Natural killer cell (primary cell): Measurements from ENCODE around the gene PHOX2B. TPM values are rescaled to one million over a fixed set of nuclear protein-coding genes. Genes with fewer than 3 reads are reported as not detected.

Experiments used
- ATAC-seq, 3 donors: fragments of 150-1000 bp in 2 of 3; fragments of 200-7000 bp in 1 of 3; cut with Tn5 transposase; 1 replicate in 1 of 3; 2 replicates in 2 of 3; pipeline ENCODE4 v1.10.0; 2021; ENCODE audit warnings: mild to moderate bottlenecking in 2 of 3, moderate library complexity in 2 of 3
- DNase-seq, 2 donors: peaks; one replicate each; pipeline versions ENCODE4 v3.0.0 to v3.0.0-alpha.2; 2013 to 2021; ENCODE audit warnings: mixed read lengths in 1 of 2
- H3K27ac ChIP-seq: one replicate; pipeline ENCODE4 v1.5.1; 2013; ENCODE audit warnings: mild to moderate bottlenecking, low read length
- H3K27me3 ChIP-seq: one replicate; pipeline ENCODE4 v1.6.1; 2013; ENCODE audit warnings: low read length; ENCODE audit not compliant: control insufficient read depth, insufficient read depth
- H3K36me3 ChIP-seq: one replicate; pipeline ENCODE4 v1.6.1; 2013; ENCODE audit warnings: low read length; ENCODE audit not compliant: control insufficient read depth, insufficient read depth
- H3K4me1 ChIP-seq: one replicate; pipeline ENCODE4 v1.6.1; 2013; ENCODE audit warnings: low read length; ENCODE audit not compliant: control insufficient read depth, insufficient read depth
- H3K4me3 ChIP-seq: one replicate; pipeline ENCODE4 v1.5.1; 2013; ENCODE audit warnings: low read length
- H3K9me3 ChIP-seq: one replicate; pipeline ENCODE4 v1.6.1; 2013; ENCODE audit warnings: low read length; ENCODE audit not compliant: control insufficient read depth, insufficient read depth
- H3K27ac Mint-ChIP-seq, 2 donors: one replicate each; pipeline ENCODE4 v1.8.0; 2022; ENCODE audit warnings: mild to moderate bottlenecking in 2 of 2, mixed read lengths in 2 of 2, moderate library complexity in 1 of 2
- H3K27me3 Mint-ChIP-seq, 2 donors: one replicate each; pipeline ENCODE4 v1.8.0; 2022; ENCODE audit warnings: low read depth in 2 of 2, mixed read lengths in 2 of 2
- H3K36me3 Mint-ChIP-seq: one replicate; pipeline ENCODE4 v1.8.0; 2022; ENCODE audit warnings: mixed read lengths
- H3K4me1 Mint-ChIP-seq, 2 donors: one replicate each; pipeline ENCODE4 v1.8.0; 2022; ENCODE audit warnings: mixed read lengths in 2 of 2
- H3K4me3 Mint-ChIP-seq: one replicate; pipeline ENCODE4 v1.8.0; 2022; ENCODE audit warnings: mild to moderate bottlenecking, moderate library complexity, mixed read lengths
- H3K9me3 Mint-ChIP-seq, 2 donors: one replicate each; pipeline ENCODE4 v1.8.0; 2022; ENCODE audit warnings: mixed read lengths in 2 of 2
- WGBS: methylation state at CpG from one replicate; pipeline ENCODE4 v1.1.7; 2013; ENCODE audit warnings: missing lambda C conversion rate; ENCODE audit not compliant: insufficient coverage; 5-methylcytosine and 5-hydroxymethylcytosine counted together
- intact Hi-C: fragments of 100-400 bp; cut with micrococcal nuclease; formaldehyde crosslinking; loops from one replicate; pipeline ENCODE4 v1.14.2; 2022
- total RNA-seq, 4 donors: library from RNA; stranded (reverse); fragments of 120-200 nt in 1 of 4; gene quantifications; one replicate each; pipeline versions ENCODE4 v1.2.3 to v1.2.4, GENCODE V29; 2013 to 2022
- TF ChIP-seq, protein P1 (sequence below): fragments of 200-600 bp; IDR thresholded peaks from one replicate; pipeline ENCODE4 v1.8.0; 2022; ENCODE audit warnings: antibody characterized with exemption

The PHOX2B gene
- total RNA-seq, 3 donors from 2014 or later (not counting 1 experiment from before 2014, with no cell fraction given) = not detected

- intact Hi-C loops = no loop called here
- no peaks in the 10 kb centered on the region for H3K36me3 ChIP-seq
- no peak for DNase-seq
- H3K4me3 Mint-ChIP-seq = no peak overlapping the region
- ATAC-seq = no peak
- H3K27me3 ChIP-seq = peaks cover 46% of the 10 kb centered on the region
- H3K4me1 Mint-ChIP-seq = no peaks in the 10 kb centered on the region
- no peaks in the 10 kb centered on the region for H3K4me1 ChIP-seq
- H3K27ac ChIP-seq = no peak overlapping the region
- WGBS = 12% methylated on average over 48 of the region's 49 CpGs
- peaks cover 2% of the 10 kb centered on the region for H3K9me3 ChIP-seq
- H3K4me3 ChIP-seq = no peak overlapping the region
- H3K36me3 Mint-ChIP-seq = peaks cover 14% of the 10 kb centered on the region
- H3K27me3 Mint-ChIP-seq = peaks cover 63 to 71% of the 10 kb centered on the region in 2 donors
- no peaks in the 10 kb centered on the region for H3K9me3 Mint-ChIP-seq
- no peak overlapping the region for H3K27ac Mint-ChIP-seq
- TF ChIP-seq, protein P1, sequence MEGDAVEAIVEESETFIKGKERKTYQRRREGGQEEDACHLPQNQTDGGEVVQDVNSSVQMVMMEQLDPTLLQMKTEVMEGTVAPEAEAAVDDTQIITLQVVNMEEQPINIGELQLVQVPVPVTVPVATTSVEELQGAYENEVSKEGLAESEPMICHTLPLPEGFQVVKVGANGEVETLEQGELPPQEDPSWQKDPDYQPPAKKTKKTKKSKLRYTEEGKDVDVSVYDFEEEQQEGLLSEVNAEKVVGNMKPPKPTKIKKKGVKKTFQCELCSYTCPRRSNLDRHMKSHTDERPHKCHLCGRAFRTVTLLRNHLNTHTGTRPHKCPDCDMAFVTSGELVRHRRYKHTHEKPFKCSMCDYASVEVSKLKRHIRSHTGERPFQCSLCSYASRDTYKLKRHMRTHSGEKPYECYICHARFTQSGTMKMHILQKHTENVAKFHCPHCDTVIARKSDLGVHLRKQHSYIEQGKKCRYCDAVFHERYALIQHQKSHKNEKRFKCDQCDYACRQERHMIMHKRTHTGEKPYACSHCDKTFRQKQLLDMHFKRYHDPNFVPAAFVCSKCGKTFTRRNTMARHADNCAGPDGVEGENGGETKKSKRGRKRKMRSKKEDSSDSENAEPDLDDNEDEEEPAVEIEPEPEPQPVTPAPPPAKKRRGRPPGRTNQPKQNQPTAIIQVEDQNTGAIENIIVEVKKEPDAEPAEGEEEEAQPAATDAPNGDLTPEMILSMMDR = no peak
Observed at GRCh38 chr4:41747230-41748055, 1.1 kb downstream of the PHOX2B start.

- 15% methylated on average over 36 of the region's 37 CpGs for WGBS
- DNase-seq = no peak
- peaks cover 56 to 71% of the 10 kb centered on the region in 2 donors for H3K27me3 Mint-ChIP-seq
- peaks cover 0 to 2% of the 10 kb centered on the region in 2 donors for H3K9me3 Mint-ChIP-seq
- Histone ChIP-seq H3K4me1 (no peaks in the 10 kb centered on the region), H3K36me3 (no peaks in the 10 kb centered on the region), H3K27me3 (peaks cover 42% of the 10 kb centered on the region), H3K4me3 (no peak overlapping the region), H3K9me3 (peaks cover 2% of the 10 kb centered on the region), H3K27ac (no peak overlapping the region)
- peaks cover 14% of the 10 kb centered on the region for H3K36me3 Mint-ChIP-seq
- TF ChIP-seq, protein P1 = no peak
- H3K4me1 Mint-ChIP-seq = no peaks in the 10 kb centered on the region
- H3K27ac Mint-ChIP-seq = no peak overlapping the region
- intact Hi-C loops = no loop called here
- no peak overlapping the region for H3K4me3 Mint-ChIP-seq
- no peak for ATAC-seq
Observed at GRCh38 chr4:41746440-41747229, 1.9 kb downstream of the PHOX2B start.

GRCh38 chr4:41746025-41746439 lies 2.5 kb downstream of the PHOX2B start:
- H3K27me3 ChIP-seq = peaks cover 37% of the 10 kb centered on the region

More at GRCh38 chr4:41746025-41746439, 2.5 kb downstream of the PHOX2B start:
- WGBS = 13% methylated on average over 36 of the region's 36 CpGs
- intact Hi-C loops = no loop called here
- Mint-ChIP-seq H3K4me3 (no peak overlapping the region), H3K27ac (no peak overlapping the region), H3K27me3 (peaks cover 56 to 67% of the 10 kb centered on the region in 2 donors), H3K9me3 (peaks cover 0 to 2% of the 10 kb centered on the region in 2 donors), H3K4me1 (no peaks in the 10 kb centered on the region), H3K36me3 (peaks cover 14% of the 10 kb centered on the region)
- H3K9me3 ChIP-seq = peaks cover 2% of the 10 kb centered on the region
- no peaks in the 10 kb centered on the region for H3K4me1 ChIP-seq
- ATAC-seq (no peak), DNase-seq (no peak)
- TF ChIP-seq, protein P1 = no peak
- H3K27ac ChIP-seq = no peak overlapping the region
- no peaks in the 10 kb centered on the region for H3K36me3 ChIP-seq
- H3K4me3 ChIP-seq = no peak overlapping the region
